Testis (tissue), 3 donors: Measurements from ENCODE around the gene HNRNPR. TPM values are rescaled to one million over a fixed set of nuclear protein-coding genes. Genes with fewer than 3 reads are reported as not detected.

Experiments
- DNase-seq: peaks from one replicate; pipeline ENCODE4 v3.0.0-alpha.2; 2019
- H3K27ac ChIP-seq, 2 donors: fragments of 200-600 bp; sonication (generic); one replicate each; pipeline ENCODE4 v1.5.1; 2019
- H3K27me3 ChIP-seq: fragments of 200-600 bp; sonication (generic); one replicate; pipeline ENCODE4 v1.5.1; 2019
- H3K36me3 ChIP-seq: fragments of 200-600 bp; sonication (generic); one replicate; pipeline ENCODE4 v1.5.1; 2017; ENCODE audit warnings: low read depth; ENCODE audit errors: missing control alignments
- H3K4me1 ChIP-seq: fragments of 200-600 bp; sonication (generic); one replicate; pipeline ENCODE4 v1.5.1; 2019
- H3K4me3 ChIP-seq, 2 donors: fragments of 200-600 bp; sonication (generic); one replicate each; pipeline ENCODE4 v1.5.1; 2017 to 2019
- H3K9me3 ChIP-seq: fragments of 200-600 bp; sonication (generic); one replicate; pipeline ENCODE4 v1.5.1; 2017
- CTCF ChIP-seq, 3 experiments: fragments of 450-650 bp in 2 of 3; fragments of 200-600 bp in 1 of 3; sonication (generic) in 1 of 3; IDR thresholded peaks; one replicate each; pipeline ENCODE4 v1.5.1; 2016 to 2019; ENCODE audit warnings: antibody characterized with exemption in 3 of 3, mild to moderate bottlenecking in 2 of 3, moderate library complexity in 1 of 3
- POLR2A ChIP-seq: fragments of 450-650 bp; IDR thresholded peaks from one replicate; pipeline ENCODE4 v1.6.1; 2017; ENCODE audit warnings: antibody characterized with exemption, mild to moderate bottlenecking, moderate library complexity
- WGBS, 2 donors: methylation state at CpG; one replicate each; pipeline ENCODE4 v1.1.5; 2018; 5-methylcytosine and 5-hydroxymethylcytosine counted together
- intact Hi-C: fragments of 100-400 bp; cut with DNase I; formaldehyde crosslinking; loops from one replicate; pipeline ENCODE4 v1.15.1; 2023; ENCODE audit warnings: low total_unique reads
- polyA plus RNA-seq: library from polyadenylated mRNA; stranded (reverse); fragments of 350-450 nt; fragmentation: Illumina TruSeq; extraction: RNeasy Lipid Tissue Mini Kit (QIAGEN cat#74804); gene quantifications from one replicate; pipeline ENCODE4 v1.2.3, GENCODE V29; 2014; ENCODE audit warnings: low read depth, low replicate concordance; ENCODE audit not compliant: insufficient read depth
- total RNA-seq, 2 donors: library from RNA; depleted of rRNA; stranded (reverse); fragments of >200 nt; gene quantifications; one replicate each; pipeline ENCODE4 v1.2.3, GENCODE V29; 2016

Gene HNRNPR
- total and polyA plus RNA-seq, 3 donors from 2014 or later: 89.6 to 95.8 (median 93.8) TPM

GRCh38 chr1:23370709-23371584 is 26.9 kb upstream of the HNRNPR start:
- peak overlapping the region; percentile 98 to 99 for H3K27ac ChIP-seq
- intact Hi-C loops: no loop called here
- H3K4me3 ChIP-seq: no peak overlapping the region
- 8 to 15% methylated on average over 13 of the region's 13 CpGs for WGBS, 2 donors
- H3K27me3 ChIP-seq: no peaks in the 10 kb centered on the region
- peak; percentile 35 for DNase-seq
- H3K9me3 ChIP-seq: no peaks in the 10 kb centered on the region
- no peak for TF ChIP-seq CTCF (IDR thresholded peaks at IDR 0.05)
- TF ChIP-seq POLR2A: no peak
- peaks cover 44% of the 10 kb centered on the region for H3K4me1 ChIP-seq
- H3K36me3 ChIP-seq: no peaks in the 10 kb centered on the region

- peak overlapping the region; percentile 98 to 99 for H3K27ac ChIP-seq
- no peaks in the 10 kb centered on the region for H3K36me3 ChIP-seq
- no peaks in the 10 kb centered on the region for H3K27me3 ChIP-seq
- 14% methylated on average over 5 of the region's 5 CpGs for WGBS, 2 donors
- DNase-seq: no peak
- peaks cover 44% of the 10 kb centered on the region for H3K4me1 ChIP-seq
- TF ChIP-seq POLR2A (no peak), CTCF (IDR thresholded peaks at IDR 0.05) (no peak)
- intact Hi-C loops: no loop called here
- H3K9me3 ChIP-seq: no peaks in the 10 kb centered on the region
- H3K4me3 ChIP-seq: no peak overlapping the region
Observed at GRCh38 chr1:23370330-23370708, 26.2 kb upstream of the HNRNPR start.

- Histone ChIP-seq H3K27ac (peak within 1 kb of the TSS; percentile 98 to 99), H3K4me3 (peak within 1 kb of the TSS; percentile 94 to 96), H3K4me1 (peaks cover 44% of the 10 kb centered on the region), H3K27me3 (no peaks in the 10 kb centered on the region), H3K9me3 (no peaks in the 10 kb centered on the region), H3K36me3 (no peaks in the 10 kb centered on the region)
- intact Hi-C loops: no loop called here
- WGBS, 2 donors: 0% methylated on average over 20 to 29 of the region's 29 CpGs
- DNase-seq: peak; percentile 96
- no peak for TF ChIP-seq POLR2A
- TF ChIP-seq CTCF (IDR thresholded peaks at IDR 0.05): no peak
Observed at GRCh38 chr1:23369335-23370013, 25.4 kb upstream of the HNRNPR start, which contains the start of gene ZNF436. ZNF436 (minus strand) TSS chr1:23369836; CDS start chr1:23368005, 1,831 bp downstream.

- H3K9me3 ChIP-seq: no peaks in the 10 kb centered on the region
- H3K4me3 ChIP-seq: peak overlapping the region; percentile 94 to 96
- TF ChIP-seq CTCF (IDR thresholded peaks at IDR 0.05) (peak in 1 of 3 experiments; percentile 2), POLR2A (peak; percentile 89)
- DNase-seq: peak; percentile 94
- no peaks in the 10 kb centered on the region for H3K27me3 ChIP-seq
- peak overlapping the region; percentile 98 to 99 for H3K27ac ChIP-seq
- 0 to 1% methylated on average over 8 to 46 of the region's 61 CpGs for WGBS, 2 donors
- H3K4me1 ChIP-seq: peaks cover 44% of the 10 kb centered on the region
- no peaks in the 10 kb centered on the region for H3K36me3 ChIP-seq
- intact Hi-C loops: no loop called here
Observed at GRCh38 chr1:23368562-23369334, 24.7 kb upstream of the HNRNPR start.
